Peyer's patch (tissue), 4 donors: ENCODE measurements around the gene MAP3K12.

Source experiments
- CTCF ChIP-seq, 6 experiments: fragments of 450-650 bp in 4 of 6; fragments of 200-600 bp in 2 of 6; sonication (generic) in 1 of 6; IDR thresholded peaks; one replicate each; pipeline ENCODE4 v1.5.1; 2017 to 2019; ENCODE audit warnings: antibody characterized with exemption in 6 of 6, mild to moderate bottlenecking in 3 of 6, moderate library complexity in 1 of 6
- POLR2A ChIP-seq, 2 donors: fragments of 450-650 bp; IDR thresholded peaks; one replicate each; pipeline ENCODE4 v1.5.1; 2017; ENCODE audit warnings: antibody characterized with exemption in 2 of 2, mild to moderate bottlenecking in 2 of 2, moderate library complexity in 2 of 2

- TF ChIP-seq CTCF (IDR thresholded peaks at IDR 0.05) (peak; percentile 65 to 98 (median 96)), POLR2A (IDR thresholded peaks at IDR 0.05) (peak; percentile 63 to 81)
Observed at GRCh38 chr12:53451661-53452158, 47.5 kb downstream of the MAP3K12 start, which contains the start of gene PCBP2.
